Left forelimb (tissue), 1 donor: Measurements from ENCODE around the gene TCP11.

Experiments
- DNase-seq: peaks from one replicate; pipeline ENCODE4 v3.0.0-alpha.2; 2018; ENCODE audit warnings: low spot score

Gene TCP11

DNA sequence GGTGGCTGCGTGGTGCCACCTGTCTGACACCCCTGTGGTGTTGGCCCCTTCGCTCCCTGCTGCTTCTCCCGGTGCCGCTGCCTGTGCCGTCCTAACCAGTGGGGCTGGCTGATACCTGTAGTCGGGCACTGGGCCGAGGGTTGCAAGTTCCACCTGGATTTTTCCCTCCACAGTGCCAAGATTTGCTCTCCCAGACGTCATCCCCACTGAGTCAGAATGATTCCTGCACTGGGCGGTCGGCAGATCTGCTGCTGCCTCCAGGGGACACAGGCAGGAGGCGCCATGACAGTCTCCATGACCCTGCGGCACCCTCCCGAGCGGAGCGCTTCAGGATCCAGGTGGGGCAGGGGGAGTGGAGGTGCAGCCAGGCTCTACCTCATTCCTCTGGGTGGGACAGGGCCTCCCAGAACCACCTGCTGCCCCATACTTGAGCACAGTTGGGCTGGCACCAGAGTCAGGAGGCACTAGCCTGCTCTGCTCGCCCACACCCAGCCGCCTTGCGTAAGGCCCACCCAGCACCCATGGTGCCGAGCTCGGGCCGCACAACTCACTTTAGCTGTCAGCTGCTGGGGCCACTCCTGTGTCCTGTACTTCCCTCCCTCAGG is 60.2 kb downstream of the TCP11 start:
- DNase-seq = peak; percentile 61

DNA sequence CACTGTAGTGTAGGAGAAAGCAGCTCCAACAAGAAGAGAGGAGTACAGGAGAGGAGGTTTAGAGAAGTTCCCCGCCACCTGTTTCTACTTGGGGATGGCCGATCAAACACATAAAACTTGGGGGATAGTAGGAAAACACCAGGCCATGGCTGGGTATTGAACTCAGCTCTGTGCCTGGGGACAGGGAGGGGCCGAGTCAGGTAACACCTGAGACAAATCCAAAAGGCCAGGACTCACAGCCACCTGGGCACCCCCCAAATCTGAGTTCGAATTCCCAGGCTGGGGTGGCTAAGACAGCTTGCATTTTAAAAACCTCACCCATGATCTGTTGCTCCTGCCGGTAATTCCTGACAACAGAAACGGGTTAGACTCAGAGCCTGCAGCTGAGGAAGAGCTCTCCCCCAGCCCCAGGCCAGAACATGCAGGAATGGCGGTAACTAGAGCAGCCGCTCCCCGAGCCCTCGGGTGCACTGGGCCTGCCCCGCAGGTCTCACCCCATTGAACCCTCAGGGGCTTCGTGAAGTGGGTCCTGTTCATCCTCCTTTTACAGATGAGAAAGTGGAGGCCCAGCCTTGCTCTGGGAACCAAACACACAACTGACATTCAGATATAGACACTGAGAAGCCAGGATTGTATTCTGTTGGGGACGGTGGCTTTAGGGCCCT is 61.0 kb downstream of the TCP11 start:
- DNase-seq = peak; percentile 41

DNA sequence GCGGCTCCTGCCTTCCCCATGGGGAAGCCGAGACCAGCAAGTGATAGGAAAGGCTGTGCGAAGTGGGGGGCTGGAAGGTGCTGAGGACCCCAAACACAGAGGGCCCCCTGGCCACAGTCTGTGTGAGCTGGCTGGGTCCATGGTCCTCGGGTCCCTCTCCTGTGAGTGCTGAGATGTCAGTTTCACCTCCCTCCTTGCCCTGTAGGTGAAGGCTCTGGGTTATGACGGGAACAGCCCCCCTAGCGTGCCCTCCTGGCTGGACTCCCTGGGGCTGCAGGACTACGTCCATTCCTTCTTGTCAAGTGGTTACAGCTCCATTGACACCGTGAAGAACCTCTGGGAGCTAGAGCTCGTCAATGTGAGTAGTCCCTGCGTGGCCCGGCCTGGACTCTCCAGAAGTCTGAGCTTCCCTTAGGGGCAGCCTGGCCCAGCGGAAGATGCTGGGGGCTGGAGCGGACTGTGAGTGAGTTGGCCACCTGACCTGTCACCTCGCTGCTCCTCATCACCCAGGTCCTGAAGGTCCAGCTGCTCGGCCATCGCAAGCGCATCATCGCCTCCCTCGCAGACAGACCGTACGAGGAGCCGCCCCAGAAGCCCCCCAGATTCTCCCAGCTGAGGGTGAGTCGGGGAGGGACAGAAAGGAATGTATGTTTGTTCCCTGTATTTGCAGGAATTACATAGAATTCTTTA is 61.7 kb downstream of the TCP11 start:
- peak; percentile 52 for DNase-seq

DNA sequence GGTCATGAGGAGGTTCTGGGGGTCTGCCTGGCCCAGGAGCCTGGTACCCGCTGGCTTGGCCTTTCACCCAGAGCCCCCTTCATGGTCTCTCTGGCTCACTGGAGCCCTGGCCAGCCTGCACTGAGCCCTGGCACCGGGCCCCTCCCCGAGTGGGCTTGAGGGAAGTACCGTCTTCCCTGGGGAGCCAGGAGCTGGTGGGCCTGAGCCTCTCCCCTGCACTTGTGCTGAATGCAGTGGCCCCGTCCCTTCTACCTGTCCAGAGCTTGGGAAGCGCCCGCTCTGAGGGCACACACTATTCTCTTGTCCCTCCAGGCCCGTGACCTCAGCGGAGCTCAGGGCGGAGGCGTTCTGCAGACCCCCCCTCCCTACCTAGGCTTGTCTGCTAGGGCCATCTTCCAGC is 62.2 kb downstream of the TCP11 start:
- DNase-seq = peak; percentile 42

DNA sequence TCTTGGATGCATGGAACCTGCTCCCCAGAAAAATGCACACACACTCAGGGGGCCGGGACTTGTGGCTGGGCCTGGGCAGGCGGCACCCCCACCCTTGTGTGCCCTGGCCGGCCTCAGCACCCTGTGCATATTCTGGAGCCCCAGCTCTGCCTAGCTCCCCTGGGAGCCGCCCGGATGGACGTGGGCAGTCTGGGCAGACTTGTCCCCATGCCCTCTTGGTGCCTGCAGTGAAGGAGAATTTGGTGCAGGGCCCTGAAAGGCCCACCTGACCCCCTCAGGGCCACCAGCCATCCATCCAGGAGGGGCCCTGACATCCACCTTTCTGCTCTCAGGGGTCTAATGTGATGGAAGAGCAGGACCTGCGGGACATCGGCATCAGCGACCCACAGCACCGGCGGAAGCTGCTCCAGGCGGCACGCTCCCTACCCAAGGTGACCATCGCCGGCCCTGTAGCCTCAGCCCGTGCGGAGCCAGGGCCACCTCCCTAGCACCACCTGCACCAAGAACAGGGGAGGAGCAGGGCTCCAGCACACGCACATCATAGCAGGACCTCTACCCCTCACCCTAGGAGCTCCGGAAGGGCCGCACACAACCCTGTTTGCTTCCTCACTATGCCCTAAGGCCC is 62.8 kb downstream of the TCP11 start:
- peak; percentile 52 for DNase-seq

DNA sequence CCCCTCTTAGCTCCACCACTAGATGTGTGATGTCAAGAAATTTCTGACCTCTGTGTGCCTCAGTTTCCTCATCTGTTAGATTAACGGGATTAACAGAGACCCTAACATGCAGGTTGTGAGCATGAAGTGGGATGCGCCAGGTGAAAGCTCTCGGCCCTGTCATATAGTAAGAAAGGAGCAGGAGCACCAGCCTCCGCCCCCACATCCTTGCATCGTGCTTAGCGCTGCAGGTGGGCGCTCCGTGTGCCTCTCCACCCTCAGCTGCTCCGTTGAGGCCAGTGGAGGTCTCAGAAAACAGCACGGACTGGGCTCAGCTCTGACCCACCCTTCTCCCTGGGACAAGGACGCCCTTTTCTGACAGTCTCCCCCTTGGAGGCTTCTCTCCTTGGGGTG is 63.4 kb downstream of the TCP11 start:
- DNase-seq = peak; percentile 42

DNA sequence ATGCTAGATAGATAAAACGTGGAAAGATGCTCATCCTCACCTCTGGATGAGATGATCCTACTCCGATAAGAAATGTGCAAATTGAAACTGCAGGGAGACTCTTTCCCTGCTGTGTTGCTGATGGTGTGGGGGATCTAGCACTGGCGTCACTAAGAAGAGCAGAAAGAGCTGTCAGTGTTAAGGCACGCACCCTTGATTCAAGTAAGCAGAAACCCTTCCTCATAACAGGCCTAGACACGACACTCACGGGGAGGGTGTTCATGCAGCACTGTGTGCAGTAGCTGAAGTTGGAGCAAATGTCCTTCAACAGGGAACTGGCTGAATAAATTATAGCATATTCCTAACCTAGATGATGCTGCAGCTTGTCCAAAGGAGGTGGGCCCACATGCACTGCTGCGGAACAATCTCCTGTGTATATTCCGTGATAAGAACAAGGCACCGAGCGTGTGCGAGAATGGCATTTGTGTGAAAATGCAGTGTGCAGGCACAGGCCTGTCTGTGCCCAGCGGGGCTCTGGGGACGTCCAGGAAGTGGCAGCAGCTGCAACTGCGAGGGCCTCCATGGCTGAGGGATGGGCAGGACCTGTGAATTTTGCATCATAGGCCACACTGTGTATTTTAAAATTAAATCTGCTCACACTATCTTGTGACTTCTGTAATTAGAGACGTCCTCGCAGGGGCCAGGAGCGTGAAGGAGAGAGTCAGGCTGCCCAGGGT is 64.0 kb downstream of the TCP11 start:
- DNase-seq = peak; percentile 41

DNA sequence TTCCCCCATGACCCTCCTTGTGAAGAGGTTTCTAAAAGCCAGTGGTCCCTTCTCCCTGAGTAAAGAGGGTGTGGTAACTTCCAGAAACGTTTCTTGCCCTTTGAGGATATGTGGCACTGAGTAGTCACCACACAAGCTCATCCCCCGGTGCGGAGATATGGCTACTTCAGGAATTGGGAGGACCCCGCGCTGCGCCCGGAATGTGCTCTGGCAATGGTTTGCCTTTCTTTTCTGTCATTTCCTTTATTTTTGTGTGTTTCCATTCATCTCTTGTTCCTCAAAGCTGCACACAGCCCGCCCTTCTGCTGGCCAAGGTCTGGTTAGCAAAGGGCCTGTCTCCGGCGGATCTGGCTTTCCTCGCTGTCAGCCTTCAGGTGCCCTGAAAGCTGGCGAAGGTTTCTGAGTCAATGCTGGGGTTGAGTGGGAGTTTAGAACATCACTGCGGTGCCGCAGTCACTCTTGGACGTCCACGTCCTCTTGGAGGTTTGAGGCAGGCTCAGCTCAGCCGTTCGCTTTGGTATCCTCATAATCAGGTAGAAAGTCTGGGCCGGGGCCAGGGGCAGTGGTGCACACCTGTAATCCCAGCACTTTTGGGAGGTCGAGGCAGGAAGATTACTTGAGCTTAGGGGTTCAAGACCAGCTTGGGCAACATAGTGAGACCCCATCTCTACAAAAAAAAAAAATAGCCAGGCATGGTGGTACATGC is 67.2 kb downstream of the TCP11 start:
- no peak for DNase-seq

DNA sequence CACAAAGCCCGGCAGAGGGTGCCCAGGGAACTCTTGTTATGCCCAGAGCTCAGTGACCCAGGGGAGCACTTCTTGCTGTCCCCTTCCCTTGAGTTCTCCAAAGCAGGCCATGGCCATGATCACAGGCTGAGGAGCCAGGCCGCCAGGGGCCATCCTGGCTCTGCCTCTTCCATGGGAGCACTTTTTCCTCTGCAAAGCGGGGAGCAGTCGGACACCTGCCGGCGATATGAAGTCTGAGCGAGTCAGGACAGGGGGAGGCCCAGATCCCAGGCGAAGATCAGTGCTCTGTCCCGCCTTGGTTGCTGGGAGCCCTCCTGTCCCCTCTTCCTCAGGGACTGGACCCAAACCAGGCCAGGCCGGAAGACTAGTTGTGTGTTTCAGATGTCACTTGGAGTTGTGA is 67.9 kb downstream of the TCP11 start:
- DNase-seq = no peak

DNA sequence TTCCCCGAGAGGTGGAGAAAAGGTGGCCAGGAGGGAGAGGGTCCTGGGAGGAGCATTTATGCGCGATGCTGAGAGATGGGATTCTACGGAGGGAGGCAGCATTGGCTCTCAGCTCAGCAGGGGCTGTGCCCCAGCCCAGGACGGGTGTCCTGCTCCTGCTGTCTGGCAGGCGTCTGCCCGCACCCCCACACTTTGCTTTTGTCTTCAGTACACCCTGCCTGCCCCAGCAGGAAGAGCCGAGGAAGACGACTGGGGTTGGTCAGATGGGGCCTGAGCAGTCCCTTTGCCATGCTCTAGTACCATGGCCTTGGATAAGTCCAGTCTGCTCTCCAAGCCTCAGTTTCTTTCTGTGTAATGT is 68.5 kb downstream of the TCP11 start:
- DNase-seq = no peak

DNA sequence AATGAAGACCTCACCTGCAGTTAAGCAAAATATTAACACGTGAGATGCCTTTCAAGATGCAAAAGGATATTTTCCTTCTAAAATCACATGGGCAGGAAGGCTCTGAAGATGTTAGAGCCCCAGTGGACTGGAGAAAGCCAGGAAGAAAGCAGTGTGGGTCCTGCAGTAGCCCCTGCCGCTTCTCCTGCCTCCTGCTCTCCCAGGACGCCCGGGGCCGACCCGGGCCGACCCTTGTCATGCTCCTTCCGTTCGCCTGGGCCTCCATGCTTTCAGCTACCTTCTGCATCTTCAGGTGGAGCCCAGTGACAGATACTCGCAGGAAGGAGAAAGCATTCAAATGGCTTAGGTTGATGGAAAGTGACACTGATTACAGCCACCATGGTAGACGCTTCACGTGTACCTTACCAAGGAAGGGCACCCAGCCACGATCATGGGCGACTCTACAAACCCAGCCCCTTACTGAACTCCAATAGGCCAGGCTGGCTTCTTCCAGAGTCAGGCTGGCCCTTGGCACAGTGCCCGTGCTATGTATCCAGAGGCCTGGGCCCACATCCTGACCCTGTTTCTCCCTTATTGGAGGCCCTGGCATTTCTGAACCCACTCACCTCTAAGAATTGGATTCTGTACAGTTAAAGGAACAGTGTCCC is 69.0 kb downstream of the TCP11 start:
- DNase-seq = no peak

DNA sequence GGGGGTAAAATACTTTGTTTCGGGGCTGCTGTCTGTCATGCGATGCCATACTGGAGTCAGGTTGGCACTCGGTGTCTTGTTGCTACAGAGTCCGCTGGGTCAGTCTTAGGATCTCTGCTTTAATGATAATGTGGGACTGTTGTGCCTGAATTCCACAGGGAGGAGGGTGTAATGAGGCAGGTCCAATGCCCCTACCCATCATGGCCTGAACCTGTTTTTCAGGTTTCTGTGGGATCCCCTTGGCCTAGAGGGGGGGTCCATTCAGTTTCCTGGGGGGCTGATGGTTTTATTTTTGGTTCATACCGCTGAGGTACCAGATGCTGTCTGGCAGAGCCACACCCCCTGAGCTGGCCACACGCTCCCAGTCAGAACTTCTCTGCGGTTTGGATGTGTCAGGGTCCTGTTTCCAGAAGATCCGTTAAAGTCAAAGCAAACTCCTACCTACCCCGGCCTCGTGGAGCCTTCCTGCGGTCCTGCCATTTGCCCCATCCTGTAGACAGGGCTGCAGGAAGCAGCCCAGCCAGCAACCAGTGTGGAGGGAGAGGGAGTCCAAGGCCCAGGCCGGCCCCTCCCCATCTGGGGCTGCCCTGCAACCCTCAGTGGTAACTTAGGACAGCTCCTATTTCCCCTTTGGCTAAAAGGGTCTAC is 69.7 kb downstream of the TCP11 start:
- no peak for DNase-seq

DNA sequence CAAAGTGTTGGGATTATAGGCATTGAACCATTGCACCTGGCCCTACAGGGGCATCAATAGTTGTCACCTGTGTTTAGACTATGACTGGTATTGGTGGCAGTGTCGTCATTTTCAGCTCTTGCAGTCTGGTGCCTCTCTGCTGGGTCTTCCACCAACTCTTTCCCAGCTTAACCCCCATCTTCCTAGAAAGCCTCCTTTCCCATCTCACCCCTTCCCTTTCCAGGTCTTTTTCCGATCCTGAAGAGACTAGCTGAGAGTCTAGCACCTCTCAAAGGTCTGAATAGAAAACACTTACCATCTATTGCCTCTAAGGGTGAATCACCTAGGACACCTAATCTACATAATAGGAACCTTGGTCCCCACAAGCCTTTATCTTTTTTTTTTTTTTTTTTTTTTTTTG is 71.0 kb downstream of the TCP11 start:
- DNase-seq = no peak

DNA sequence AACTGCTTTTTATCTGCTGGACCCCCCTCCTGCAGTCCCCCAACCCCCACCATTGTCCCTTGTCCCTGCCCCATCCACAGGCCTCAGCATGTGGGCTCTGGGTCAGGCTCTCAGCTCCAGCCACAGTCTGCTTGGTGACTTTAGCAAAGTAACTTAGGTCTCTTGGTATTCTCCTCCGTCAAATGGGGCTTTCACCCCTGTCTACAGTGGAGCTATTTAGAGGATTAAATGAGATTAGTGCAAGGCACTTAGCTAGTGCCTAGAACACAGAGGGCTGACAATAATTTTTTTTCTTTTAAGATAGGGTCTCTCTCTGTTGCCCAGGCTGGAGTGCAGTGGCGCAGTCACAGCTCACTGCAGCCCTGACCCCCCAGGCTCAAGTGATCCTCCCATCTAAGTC is 71.9 kb downstream of the TCP11 start:
- DNase-seq = no peak

DNA sequence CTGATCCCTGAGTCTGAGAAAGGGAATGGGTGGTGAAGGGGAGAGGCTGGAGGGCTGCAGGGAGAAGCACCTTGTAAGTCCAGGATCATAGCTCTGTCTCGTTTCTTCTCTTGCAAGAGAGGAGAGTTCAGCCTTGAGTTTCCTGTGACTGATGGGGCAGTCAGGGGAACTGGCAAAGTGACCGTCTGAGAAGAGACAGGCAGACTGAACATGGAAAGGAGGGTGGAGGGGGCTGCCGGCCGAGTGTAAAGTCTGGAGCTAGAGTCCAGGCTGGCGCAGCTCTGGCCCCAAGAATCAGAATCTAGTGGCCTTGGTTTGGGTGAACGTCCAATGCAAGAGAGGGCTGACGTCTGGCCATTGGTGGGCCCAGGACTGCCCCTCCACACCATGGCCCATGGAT is 72.5 kb downstream of the TCP11 start:
- DNase-seq = no peak

DNA sequence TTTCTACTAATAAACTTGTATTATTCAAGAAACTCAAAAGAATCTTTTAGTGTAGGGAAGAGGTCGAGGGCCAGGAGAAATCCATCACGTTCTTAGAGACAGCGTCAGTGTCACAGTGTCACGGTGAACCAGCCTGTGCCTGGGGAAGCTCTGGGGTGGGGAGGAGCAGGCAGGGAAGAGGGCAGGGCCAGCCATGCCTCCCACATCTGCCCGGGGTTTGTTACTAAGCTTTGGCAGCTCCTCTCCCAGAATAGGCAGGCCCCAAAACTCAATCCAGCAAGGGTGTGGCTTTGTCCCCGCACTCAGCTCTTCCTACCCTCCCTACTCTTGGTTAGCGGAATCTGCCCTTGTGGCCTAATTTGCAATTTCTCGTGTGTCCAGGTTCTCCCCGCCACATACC is 72.9 kb downstream of the TCP11 start:
- DNase-seq = no peak
